ENCODE results near the gene CLTC.
"Not testable (repeated sequence)": the region's sequence is repeated elsewhere in the genome, so short reads cannot be mapped to it uniquely, and the experiment has no call there.

CLTC gene

DNA sequence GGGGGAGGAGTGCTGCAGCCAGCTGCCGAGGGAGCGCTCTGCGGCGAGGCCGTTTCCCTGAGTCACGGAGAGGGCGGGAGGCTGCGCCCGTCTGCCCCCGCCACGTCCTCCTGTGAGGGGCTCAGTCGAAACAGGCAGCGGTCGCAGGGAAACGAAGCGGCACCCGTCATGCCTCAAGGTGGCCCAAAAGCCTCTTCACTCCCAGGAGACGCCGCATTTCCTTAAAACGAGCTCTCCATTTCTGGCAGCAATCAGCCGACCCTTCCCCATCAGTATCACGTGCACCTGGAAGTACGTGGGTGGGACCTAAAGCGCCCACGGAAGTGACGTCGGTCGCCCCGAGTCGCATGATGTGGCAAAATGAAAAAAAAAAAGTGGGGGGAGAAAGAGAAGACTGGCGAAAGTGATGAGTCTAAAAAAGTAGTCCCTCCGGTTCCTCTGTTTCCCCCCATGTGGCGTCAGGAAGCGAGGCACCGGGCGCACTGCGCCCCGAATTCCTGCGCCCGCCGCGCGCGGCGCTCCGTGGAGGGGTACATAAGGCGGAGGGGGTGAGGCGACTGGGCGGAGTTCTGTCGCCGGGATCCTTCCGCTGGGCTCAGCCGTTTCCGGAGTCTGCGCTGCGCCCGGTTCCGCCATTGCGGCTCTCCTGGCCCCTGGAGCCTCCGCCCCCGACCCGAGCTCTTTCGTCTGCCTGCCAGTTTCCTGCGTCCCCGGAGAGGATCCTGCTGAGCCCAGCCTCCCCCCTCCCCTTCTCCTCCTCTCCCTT is at the start of gene CLTC:
Gene CLTC (plus strand): TSS at position 598 of the 766 bp plus-strand sequence. CDS start 237 bp downstream, outside the sequence.
- DNase-seq (ENCODE audit: low read depth in 1 of 2, low spot score in 1 of 2), result peak; percentile 82 to 85

DNA sequence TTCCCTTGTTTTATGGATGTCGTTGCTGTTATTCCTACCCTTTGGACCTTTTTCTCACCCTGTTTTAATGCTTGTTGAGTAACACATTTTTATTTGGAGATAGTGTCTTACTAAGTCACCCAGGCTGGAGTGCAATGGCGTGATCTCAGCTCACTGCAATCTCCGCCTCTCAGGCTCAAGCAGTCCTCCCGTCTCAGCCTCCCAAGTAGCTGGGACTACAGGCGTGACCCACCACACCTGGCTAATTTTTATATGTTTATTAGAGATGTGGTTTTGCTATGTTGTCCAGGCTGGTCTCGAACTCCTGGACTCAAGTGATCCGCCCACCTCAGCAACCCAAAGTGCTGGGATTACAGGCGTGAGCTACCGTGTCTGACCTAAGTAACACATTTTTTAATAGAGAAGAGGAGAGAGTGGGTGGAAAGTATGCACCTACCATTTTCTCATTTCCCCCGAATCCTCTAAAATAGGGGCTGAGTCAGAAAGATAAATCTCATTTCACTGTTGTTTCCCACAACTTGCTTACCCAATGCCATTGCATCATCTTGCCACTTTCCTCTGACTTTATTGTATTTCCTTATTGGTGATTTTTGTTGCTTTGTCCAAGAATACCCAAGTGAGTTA is 47.3 kb upstream of the CLTC start:
- no peak for DNase-seq (ENCODE audit: low read depth in 1 of 2, low spot score in 1 of 2)

DNA sequence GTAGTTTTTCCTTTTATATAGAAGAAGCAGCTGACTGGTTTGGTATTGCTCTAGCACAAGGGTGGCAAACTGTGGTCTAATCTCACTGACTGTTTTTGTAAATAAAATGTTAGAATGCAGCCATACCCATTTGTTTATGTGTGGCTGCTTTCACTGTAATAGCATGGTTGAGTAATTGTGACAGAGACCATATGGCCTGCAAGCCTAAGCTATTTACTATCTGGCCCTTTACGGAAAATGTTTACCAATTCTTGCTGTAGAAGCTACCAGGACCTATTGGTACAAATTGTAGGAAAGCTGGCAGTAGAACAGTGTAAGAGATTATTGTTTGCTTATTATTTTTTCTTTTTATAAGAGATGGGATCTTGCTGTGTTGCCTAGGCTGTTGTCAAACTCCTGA is 35.5 kb upstream of the CLTC start:
- not testable (repeated sequence) for DNase-seq (ENCODE audit: low read depth in 1 of 2, low spot score in 1 of 2)

DNA sequence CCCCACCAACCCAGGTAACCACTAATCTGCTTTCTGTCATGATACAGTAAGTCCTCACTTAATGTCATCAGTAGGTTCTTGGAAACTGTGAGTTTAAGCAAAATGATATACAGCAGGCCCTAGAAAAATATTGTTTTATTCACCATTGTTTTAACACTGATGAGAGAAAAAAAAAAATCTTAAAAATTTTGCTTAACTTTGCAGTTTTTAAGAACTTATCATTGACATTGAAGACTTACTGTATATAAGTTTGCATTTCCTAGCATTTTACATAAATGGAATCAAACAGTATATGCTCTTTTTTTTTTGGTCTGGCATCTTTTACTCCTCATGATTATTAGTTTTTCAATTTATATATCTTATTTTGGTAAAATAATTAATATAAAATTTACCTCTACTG is 19.5 kb upstream of the CLTC start:
- no peak for DNase-seq (ENCODE audit: low read depth in 1 of 2, low spot score in 1 of 2)

DNA sequence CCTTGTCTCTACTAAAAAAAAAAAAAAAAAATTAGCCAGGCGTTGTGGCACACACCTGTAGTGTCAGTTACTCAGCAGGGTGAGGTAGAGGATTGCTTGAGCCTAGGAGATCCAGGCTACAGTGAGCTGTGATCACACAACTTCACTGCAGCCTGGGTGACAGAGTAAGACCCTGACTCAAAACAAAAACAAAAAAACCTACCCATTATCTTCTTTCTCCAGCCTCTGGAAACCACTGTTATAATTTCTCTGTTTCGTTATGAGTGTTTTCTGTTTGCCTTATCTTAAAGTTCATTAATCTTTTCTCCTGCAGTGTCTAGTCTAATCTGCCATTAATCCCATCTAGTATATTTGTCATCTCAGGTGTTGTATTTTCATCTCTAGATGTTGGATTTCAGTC is 18.6 kb upstream of the CLTC start:
- DNase-seq (ENCODE audit: low read depth in 1 of 2, low spot score in 1 of 2), result no peak

DNA sequence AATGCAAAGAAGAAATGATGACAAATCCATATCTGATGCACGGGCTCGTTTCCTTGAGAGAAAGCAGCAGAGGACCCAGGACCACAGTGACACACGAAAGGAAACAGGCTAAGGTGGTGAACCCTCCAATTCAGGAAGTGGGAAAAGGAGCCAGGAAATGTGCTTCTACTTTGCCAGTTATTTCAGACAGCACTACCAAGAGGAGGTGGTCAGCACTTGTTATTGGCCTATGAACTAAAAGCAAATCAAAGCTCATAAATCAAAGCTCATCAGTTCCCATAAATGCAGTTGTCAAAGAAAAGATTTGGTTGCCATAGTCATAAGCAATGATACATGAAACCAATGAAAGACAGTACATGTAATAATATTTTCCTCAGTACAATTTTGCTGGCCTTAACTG is 12.6 kb upstream of the CLTC start:
- no peak for DNase-seq (ENCODE audit: low read depth in 1 of 2, low spot score in 1 of 2)

DNA sequence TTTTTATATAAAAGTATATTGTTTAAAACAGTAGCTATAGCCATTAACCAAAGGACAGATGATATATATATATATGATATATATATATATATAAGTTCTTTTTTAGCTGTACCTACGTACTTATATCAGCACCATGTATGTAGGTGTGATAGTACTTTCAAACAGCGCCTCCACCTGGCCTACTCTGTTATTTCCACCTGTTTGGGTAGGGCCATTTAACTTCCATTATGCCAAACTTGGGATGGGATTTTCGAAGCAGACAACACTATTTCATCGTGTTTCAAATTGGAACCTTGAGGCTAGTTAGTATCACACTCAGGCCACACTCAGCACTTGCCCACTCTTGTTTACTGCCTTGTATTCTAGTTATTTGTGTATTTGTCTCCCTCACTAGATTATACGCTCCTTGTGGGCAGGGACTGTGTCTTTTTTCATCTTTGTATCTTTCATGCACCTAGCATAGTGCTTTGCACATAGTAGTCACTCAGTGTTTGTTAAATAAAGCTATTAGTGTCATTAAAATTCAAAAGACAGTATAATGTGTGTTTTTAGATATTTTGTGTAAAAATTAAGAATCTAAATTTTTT is 11.8 kb upstream of the CLTC start:
- peak in 1 of 2 donors; percentile 5 for DNase-seq (ENCODE audit: low read depth in 1 of 2, low spot score in 1 of 2)

DNA sequence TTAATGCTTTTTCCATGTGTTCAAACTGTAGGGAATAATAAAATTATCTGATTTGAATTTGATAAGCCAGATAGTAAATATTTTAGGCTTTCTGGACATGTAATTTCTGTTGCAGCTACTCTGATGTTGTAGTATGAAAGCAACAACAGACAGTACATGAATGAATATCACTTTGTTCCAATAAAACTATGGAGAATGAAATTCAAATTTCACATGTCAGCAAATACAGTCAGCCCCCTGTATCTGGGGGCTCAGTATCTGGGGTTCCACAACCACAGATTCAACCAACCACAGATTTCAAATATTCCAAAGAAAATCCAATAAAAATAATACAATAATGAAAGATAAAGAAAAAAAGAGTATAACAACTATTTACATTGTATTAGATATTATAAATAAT is 8.2 kb upstream of the CLTC start:
- DNase-seq (ENCODE audit: low read depth in 1 of 2, low spot score in 1 of 2), result no peak

DNA sequence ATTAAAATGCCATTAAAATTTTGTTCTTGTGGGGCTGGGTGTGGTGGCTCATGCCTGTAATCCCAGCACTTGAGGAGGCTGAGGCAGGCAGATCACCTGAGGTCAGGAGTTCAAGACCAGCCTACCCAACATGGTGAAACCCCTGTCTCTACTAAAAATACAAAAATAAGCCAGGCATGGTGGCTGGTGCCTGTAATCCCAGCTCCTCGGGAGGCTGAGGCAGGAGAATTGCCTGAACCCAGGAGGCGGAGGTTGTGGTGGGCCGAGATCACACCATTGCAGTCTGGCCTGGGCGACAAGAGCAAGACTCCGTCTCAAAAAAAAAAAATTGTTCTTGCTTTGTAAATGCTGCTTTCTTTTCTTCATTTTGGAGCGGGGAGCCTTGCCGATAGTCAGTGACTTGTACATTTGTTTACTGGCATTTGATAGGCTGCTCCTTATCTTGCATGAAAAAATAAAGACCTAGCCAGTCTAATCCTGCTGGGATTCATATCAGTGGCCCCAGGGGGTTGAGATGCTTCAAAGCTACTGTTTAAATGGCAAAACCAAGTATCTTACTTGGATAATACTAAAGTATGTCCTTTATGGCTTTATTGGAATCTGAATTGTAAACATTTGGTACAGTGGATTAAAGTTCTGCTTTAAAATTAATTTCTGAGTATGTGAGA is 3.3 kb upstream of the CLTC start:
- DNase-seq (ENCODE audit: low read depth in 1 of 2, low spot score in 1 of 2), result no peak

DNA sequence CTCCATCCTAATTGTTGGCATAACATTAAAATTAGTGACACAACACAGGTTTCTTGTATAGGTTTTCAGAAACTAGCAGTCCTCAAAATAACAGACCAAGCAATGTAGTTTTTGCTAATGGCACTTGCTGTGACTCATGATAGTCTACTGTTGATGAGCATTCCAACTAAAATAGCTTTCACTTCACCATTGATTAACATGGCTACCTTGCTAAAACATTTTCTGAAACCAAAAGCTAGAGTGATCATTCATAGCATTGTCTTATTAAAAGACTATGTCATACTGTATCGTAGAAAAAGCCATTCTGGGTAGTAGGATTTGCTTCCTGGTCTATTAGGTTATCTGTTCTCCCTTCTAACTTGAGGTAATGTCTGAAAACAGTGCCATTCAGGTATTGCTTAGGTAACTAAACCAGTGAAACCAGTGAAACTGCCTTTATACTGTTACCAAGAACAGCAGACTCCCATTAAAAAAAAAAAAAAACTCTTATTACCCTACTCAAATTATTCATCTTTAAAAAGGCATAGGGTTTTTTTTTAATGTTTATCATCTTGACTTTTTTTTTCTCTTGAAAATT is 2.5 kb upstream of the CLTC start:
- no peak for DNase-seq (ENCODE audit: low read depth in 1 of 2, low spot score in 1 of 2)

DNA sequence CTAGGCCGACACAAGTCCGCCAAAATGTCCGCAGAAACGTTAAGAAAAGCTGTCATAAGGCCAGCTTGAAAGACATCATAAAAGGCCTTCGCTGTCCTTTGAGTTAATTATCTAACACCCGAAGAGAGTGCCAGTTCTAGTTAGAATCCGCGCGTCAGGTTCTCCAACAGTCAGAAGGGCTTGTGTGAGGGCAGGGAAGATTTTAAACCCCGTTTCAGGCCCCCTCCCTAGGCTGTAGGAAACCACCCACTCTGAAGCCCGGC is 729 bp upstream of the CLTC start:
- DNase-seq (ENCODE audit: low read depth in 1 of 2, low spot score in 1 of 2), result no peak

DNA sequence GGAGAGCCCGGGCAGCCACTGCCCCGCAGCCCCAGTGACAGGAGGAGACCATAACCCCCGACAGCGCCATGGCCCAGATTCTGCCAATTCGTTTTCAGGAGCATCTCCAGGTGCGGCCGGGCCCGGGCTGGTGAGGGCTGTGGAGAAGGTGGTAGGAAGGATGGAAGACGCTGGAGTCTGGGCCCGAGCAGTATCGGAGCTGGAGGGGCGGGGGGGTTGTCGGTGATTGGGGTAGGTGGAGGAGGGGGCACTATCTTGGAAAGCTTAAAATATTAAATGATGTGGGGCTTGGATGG is 317 bp downstream of the CLTC start:
- no peak for DNase-seq (ENCODE audit: low read depth in 1 of 2, low spot score in 1 of 2)

DNA sequence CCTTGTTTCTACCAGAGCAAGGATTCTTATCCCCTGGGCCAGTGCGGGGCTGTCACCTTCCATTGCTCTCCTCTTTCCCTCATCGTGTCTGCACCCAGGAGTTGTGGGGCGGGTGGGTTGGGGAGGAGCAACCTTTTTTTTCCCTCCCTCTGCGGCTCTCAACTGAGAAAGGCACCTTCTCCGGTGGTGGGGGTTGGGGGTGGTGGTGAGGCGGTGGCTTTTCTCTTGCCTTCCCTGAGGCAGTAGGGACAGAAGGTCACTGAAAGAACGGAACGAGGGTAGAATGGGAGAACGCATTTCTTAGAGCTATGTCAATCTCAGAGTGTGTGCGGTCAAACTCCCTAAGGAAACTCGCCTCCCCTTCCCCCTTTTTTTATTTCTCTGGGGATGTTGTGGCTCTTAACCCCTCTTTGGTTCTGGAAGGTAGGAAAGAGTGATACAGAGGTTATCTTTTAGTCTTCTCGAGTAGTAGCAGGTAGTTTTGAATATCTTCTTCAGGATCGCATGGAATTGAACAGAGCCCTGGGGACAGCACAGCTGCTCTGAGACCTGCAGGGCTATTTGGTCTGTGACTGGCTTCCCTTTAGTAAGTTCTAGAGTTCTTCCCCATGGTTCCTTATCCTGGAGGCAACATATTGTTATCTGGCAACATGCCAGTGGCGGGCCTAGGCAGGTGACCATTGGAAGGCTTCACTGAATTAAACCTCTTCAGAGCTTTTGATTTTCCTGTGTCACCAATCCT is 994 bp downstream of the CLTC start:
- DNase-seq (ENCODE audit: low read depth in 1 of 2, low spot score in 1 of 2), result peak in 1 of 2 donors; percentile 25

DNA sequence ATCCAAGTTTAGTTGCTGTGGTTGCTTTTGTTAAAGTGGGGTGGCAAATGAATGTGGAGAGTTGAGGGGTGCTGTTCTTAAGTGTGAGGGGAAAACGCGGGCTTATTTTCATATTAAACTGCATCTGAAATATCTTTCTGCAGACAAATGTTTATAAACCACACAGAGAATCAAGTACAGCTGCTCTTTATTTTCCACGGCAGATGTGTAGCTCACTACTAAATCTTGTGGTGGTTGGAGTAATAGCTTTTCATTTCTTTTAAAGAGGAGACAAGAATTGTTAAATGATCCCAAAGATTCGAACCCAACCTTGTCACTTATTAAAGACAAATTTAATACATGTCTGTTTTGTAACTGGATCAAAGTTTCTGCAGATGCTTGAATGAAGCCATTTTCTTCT is 2.1 kb downstream of the CLTC start:
- DNase-seq (ENCODE audit: low read depth in 1 of 2, low spot score in 1 of 2), result no peak

DNA sequence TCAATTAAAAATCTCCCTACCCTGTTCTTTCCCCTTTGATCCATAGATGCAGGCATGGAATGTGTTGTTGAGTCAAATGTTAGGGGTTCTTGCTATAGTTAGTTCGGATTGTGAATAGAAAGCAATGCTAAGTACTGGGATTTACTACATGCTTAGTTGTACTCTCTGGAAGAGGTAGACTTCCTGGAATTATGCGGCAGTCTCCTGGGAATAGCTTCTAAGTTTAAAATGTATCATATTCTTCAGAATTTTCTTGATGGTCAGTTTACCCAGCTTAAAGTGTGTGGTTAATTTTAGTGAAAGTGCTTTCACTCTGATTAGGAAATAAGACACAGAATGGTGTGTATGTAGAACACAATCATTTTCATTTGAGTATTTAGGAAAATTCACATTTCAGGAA is 3.5 kb downstream of the CLTC start:
- DNase-seq (ENCODE audit: low read depth in 1 of 2, low spot score in 1 of 2), result no peak

DNA sequence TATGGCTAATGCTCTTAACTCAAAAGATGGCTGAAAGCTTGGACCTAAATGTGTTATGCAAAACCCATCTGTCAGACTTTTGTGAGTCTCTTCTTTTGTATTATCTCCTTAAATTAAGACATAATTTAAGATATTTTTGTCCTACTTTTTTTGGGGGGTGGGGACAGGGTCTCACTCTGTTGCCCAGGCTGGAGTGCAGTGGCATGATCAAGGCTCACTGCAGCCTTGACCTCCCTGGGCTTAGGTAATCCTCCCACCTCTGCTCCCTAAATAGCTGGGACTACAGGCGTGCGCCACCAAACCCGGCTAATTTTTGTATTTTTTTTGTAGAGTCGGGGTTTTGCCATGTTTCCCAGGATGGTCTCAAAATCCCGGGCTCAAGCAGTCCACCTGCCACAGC is 7.1 kb downstream of the CLTC start:
- no peak for DNase-seq (ENCODE audit: low read depth in 1 of 2, low spot score in 1 of 2)

DNA sequence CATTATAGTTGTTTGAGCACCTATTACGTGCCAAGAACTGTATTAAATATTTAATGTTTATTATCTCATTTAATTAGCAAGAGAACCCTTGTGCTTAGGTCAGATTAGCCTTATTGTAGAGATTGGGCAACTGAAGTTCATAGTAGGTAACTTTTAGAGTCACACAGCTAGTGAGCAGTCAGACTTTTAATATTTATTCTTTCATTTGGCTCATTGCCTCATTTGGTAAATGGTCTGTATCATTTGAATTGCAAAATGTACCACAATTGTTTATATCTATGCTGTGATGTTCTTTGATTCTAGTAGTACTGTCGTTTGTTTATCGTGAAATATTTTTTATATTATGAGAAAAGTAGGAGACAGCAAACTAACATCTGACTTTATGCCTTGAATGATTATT is 7.6 kb downstream of the CLTC start:
- DNase-seq (ENCODE audit: low read depth in 1 of 2, low spot score in 1 of 2), result no peak

DNA sequence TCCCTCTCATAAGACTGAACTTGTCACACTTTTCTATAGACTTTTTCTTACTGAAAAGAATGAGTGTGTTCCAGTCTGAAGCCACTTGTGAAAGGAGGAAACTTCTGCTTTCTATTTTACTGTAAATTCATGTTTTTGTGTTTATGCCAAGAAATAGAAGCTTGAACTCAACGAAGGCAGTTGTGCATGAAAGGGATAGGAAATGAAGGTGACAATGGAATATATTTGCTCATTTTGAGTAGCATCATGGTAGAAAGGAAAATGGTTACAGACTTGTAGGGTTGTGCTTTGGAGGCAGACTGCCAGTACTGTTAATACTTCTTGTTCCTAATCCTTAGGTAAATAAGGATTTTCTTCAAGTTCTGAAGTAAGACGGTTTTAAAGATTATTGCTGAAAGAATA is 8.1 kb downstream of the CLTC start:
- no peak for DNase-seq (ENCODE audit: low read depth in 1 of 2, low spot score in 1 of 2)

DNA sequence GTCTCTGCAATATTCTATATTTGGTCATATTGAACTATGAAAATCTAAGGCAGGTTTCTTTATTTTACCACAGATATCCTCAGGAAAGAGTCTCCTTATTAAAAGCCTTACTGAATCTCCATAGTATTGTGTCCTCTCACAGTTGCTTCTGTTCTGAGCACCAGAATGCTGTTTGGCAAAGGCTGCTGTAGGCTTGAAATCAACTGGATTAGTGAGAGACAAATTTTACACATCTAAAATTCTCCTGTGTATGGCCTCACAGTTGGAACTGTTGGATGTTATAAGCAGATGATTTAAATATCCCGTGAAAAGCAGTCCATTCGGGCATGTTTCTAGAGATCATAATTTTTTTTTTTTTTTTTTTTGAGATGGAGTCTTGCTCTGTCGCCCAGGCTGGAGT is 9.5 kb downstream of the CLTC start:
- DNase-seq (ENCODE audit: low read depth in 1 of 2, low spot score in 1 of 2), result no peak

DNA sequence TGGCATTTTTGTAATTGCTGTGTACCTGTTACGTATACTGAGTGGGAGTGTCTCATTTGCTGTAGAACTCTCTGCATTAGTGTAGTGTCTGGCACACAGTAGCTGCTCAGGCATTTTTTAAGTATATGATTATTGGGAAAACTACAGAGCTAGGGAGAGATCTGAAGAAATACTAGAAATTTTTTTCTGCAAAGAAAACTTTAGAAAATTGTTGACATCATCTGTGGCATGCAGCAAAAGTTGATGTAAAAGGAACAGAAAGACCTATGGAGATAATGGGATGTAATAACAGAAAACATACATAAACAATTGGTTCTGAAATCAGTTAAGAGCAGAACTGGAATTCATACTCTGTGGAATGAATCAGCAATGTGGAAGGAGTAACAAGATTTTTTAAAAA is 11.6 kb downstream of the CLTC start:
- no peak for DNase-seq (ENCODE audit: low read depth in 1 of 2, low spot score in 1 of 2)

DNA sequence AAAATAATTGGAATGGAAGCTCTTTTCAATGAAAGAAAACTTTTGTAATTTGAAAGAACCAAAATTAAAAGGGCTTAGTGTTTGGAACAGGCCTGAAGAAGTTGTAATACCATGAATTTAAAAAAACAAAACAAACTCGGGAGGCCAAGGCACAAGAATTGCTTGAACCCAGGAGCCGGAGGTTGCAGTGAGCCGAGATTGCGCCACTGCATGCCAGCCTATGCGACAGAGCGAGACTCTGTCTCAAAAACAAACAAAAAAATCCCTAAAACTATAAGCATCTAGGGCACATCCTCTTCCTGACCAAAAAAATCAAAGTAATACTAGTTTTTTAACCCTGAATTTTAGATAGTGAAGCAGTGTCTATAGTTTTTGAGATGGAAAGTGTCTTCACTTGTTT is 12.7 kb downstream of the CLTC start:
- DNase-seq (ENCODE audit: low read depth in 1 of 2, low spot score in 1 of 2), result no peak
